HepG2 (cell line): Measurements from ENCODE around the gene SMIM22. TPM values are rescaled to one million over a fixed set of nuclear protein-coding genes. Genes with fewer than 3 reads are reported as not detected.

Experiments
- ATAC-seq: fragments of 200-7000 bp; cut with Tn5 transposase; 3 replicates; pipeline ENCODE4 v1.9.1; 2020; ENCODE audit warnings: mild to moderate bottlenecking, moderate library complexity
- BruUV-seq: library from RNA; stranded (reverse); fragments of 400-500 nt; replicated peaks from 2 replicates; lab custom pipeline; 2021; lab: Mats Ljungman, UMichigan
- CTCF ChIA-PET: fragments of 300-600 bp; formaldehyde crosslinking; extraction: SDS; loops from one replicate; lab custom pipeline; 2021; ENCODE audit warnings: low total read pairs, inconsistent platforms, low intra/inter-chr PET ratio; lab: Yijun Ruan, JAX
- POLR2A ChIA-PET: fragments of 350-600 bp; sonication (Branson Sonifier 250); formaldehyde crosslinking; loops from one replicate; lab custom pipeline; 2020; ENCODE audit warnings: antibody characterized with exemption, inconsistent platforms; lab: Yijun Ruan, JAX
- DNase-seq: peaks from one replicate; pipeline ENCODE4 v3.0.0-alpha.2; 2015; ENCODE audit warnings: low spot score
- FAIRE-seq: peaks from 3 replicates; lab custom pipeline; 2011; peaks lifted over from hg19 to GRCh38; lab: Jason Lieb, UNC
- H2AFZ ChIP-seq: one replicate; pipeline ENCODE4 v1.6.1; 2011; ENCODE audit warnings: low read length, inconsistent platforms
- H3K27ac ChIP-seq: fragments of 300-600 bp; 3 replicates; pipeline ENCODE4 v1.8.0; 2011; ENCODE audit warnings: mixed run types, mild to moderate bottlenecking, mixed read lengths, low read length, inconsistent platforms; ENCODE audit not compliant: insufficient read depth; ENCODE audit errors: extremely low read length
- H3K27me3 ChIP-seq, 2 experiments: fragments of 200-600 bp in 1 of 2; 2 replicates in 1 of 2; 3 replicates in 1 of 2; pipeline versions ENCODE4 v1.6.0 to v1.8.0; 2011; ENCODE audit warnings: low read length in 2 of 2, mild to moderate bottlenecking in 2 of 2, moderate library complexity in 2 of 2, inconsistent platforms in 1 of 2; ENCODE audit not compliant: insufficient read depth in 2 of 2, control insufficient read depth in 1 of 2
- H3K36me3 ChIP-seq, 2 experiments: fragments of 200-600 bp in 1 of 2; replicated peaks in 1 of 2; 2 replicates in 1 of 2; 3 replicates in 1 of 2; pipeline versions ENCODE4 v1.5.1 to v1.8.0; 2011; ENCODE audit warnings: low read length in 2 of 2, inconsistent platforms in 1 of 2; ENCODE audit not compliant: insufficient read depth in 2 of 2, control insufficient read depth in 1 of 2
- H3K4me1 ChIP-seq: 2 replicates; pipeline ENCODE4 v1.5.1; 2012; ENCODE audit warnings: low read length, inconsistent platforms; ENCODE audit not compliant: insufficient read depth
- H3K4me2 ChIP-seq: 2 replicates; pipeline ENCODE4 v1.6.0; 2011; ENCODE audit warnings: low read depth, low read length, inconsistent platforms
- H3K4me3 ChIP-seq, 3 experiments: fragments of 200-600 bp in 1 of 3; sonication (generic), shearing (Covaris generic) in 1 of 3; replicated peaks in 1 of 3; 2 replicates each; pipeline ENCODE4 v1.5.1; 2011 to 2016; ENCODE audit warnings: low read length in 3 of 3, inconsistent platforms in 2 of 3, low read depth in 2 of 3, mild to moderate bottlenecking in 2 of 3, control low read depth in 1 of 3, mixed read lengths in 1 of 3; ENCODE audit not compliant: insufficient read depth in 1 of 3
- H3K79me2 ChIP-seq: one replicate; pipeline ENCODE4 v1.6.1; 2011; ENCODE audit warnings: low read length, inconsistent platforms; ENCODE audit not compliant: insufficient read depth
- H3K9ac ChIP-seq: 2 replicates; pipeline ENCODE4 v1.6.0; 2011; ENCODE audit warnings: mild to moderate bottlenecking, low read depth, low read length, inconsistent platforms; ENCODE audit not compliant: insufficient read depth
- H3K9me3 ChIP-seq: 2 replicates; pipeline ENCODE4 v1.5.1; 2012; ENCODE audit warnings: mild to moderate bottlenecking, low read length
- H4K20me1 ChIP-seq: 2 replicates; pipeline ENCODE4 v1.6.0; 2011; ENCODE audit warnings: inconsistent platforms, mild to moderate bottlenecking, low read length, moderate library complexity; ENCODE audit not compliant: insufficient read depth
- BATF2 ChIP-seq: sonication (generic); formaldehyde crosslinking; IDR thresholded peaks from 2 replicates; pipeline ENCODE4 v1.8.0; 2022; ENCODE audit warnings: mild to moderate bottlenecking, missing genetic modification reagents, moderate library complexity
- ELF1 ChIP-seq: sonication (generic); formaldehyde crosslinking; IDR thresholded peaks from 2 replicates; pipeline ENCODE4 v1.4.0; 2020; ENCODE audit warnings: missing genetic modification reagents
- FOSL1 ChIP-seq: sonication (generic); formaldehyde crosslinking; IDR thresholded peaks from 2 replicates; pipeline ENCODE4 v1.9.0; 2021; ENCODE audit warnings: missing genetic modification reagents, borderline replicate concordance
- GTF3A ChIP-seq: sonication (generic); formaldehyde crosslinking; conservative IDR thresholded peaks from 2 replicates; pipeline ENCODE4 v1.4.0; 2020; ENCODE audit warnings: mild to moderate bottlenecking, missing genetic modification reagents
- HOXD1 ChIP-seq: sonication (generic); formaldehyde crosslinking; IDR thresholded peaks from 2 replicates; pipeline ENCODE4 v1.5.0; 2020; ENCODE audit warnings: missing genetic modification reagents
- KDM5B ChIP-seq: sonication (generic); formaldehyde crosslinking; IDR thresholded peaks from 2 replicates; pipeline ENCODE4 v1.4.0; 2020; ENCODE audit warnings: missing genetic modification reagents, mild to moderate bottlenecking, borderline replicate concordance
- LCORL ChIP-seq, 2 experiments: fragments of 450-650 bp in 1 of 2; sonication (generic) in 1 of 2; formaldehyde crosslinking in 1 of 2; IDR thresholded peaks; 2 replicates each; pipeline versions ENCODE4 v1.5.0 to v1.6.1; 2017 to 2020; ENCODE audit warnings: antibody characterized with exemption in 1 of 2, missing genetic modification reagents in 1 of 2
- NRL ChIP-seq: sonication (generic); formaldehyde crosslinking; IDR thresholded peaks from 2 replicates; pipeline ENCODE4 v1.5.0; 2020; ENCODE audit warnings: missing genetic modification reagents, mild to moderate bottlenecking, moderate library complexity, borderline replicate concordance
- ONECUT2 ChIP-seq: sonication (generic); formaldehyde crosslinking; IDR thresholded peaks from 2 replicates; pipeline ENCODE4 v1.4.0; 2020; ENCODE audit warnings: missing genetic modification reagents
- PHF8 ChIP-seq: sonication (generic); formaldehyde crosslinking; IDR thresholded peaks from 2 replicates; pipeline ENCODE4 v1.5.0; 2020; ENCODE audit warnings: missing genetic modification reagents
- RAD21 ChIP-seq: fragments of 450-650 bp; formaldehyde crosslinking; IDR thresholded peaks from 2 replicates; pipeline ENCODE4 v1.5.0; 2020; ENCODE audit warnings: mild to moderate bottlenecking
- RARG ChIP-seq: sonication (generic); formaldehyde crosslinking; IDR thresholded peaks from 2 replicates; pipeline ENCODE4 v1.4.0; 2020; ENCODE audit warnings: low read depth, mild to moderate bottlenecking, missing genetic modification reagents
- TFDP2 ChIP-seq: sonication (generic); formaldehyde crosslinking; IDR thresholded peaks from 2 replicates; pipeline ENCODE4 v1.4.0; 2020; ENCODE audit warnings: missing genetic modification reagents
- THYN1 ChIP-seq: sonication (generic); formaldehyde crosslinking; IDR thresholded peaks from 2 replicates; pipeline ENCODE4 v1.8.1; 2023; ENCODE audit warnings: low read depth, mild to moderate bottlenecking, moderate library complexity, missing genetic modification reagents, borderline replicate concordance
- ZBTB4 ChIP-seq: sonication (generic); formaldehyde crosslinking; IDR thresholded peaks from 2 replicates; pipeline ENCODE4 v1.4.0; 2020; ENCODE audit warnings: missing genetic modification reagents, mild to moderate bottlenecking, borderline replicate concordance
- ZC3H13 ChIP-seq: sonication (generic); formaldehyde crosslinking; IDR thresholded peaks from 2 replicates; pipeline ENCODE4 v1.8.1; 2023; ENCODE audit warnings: mild to moderate bottlenecking, missing genetic modification reagents, moderate library complexity
- ZMYM4 ChIP-seq: sonication (generic); formaldehyde crosslinking; IDR thresholded peaks from 2 replicates; pipeline ENCODE4 v1.8.1; 2023; ENCODE audit warnings: mild to moderate bottlenecking, missing genetic modification reagents
- ZNF260 ChIP-seq: sonication (generic); formaldehyde crosslinking; IDR thresholded peaks from 2 replicates; pipeline ENCODE4 v1.4.0; 2020; ENCODE audit warnings: missing genetic modification reagents, low read depth, mild to moderate bottlenecking, borderline replicate concordance
- ZNF709 ChIP-seq: sonication (generic); formaldehyde crosslinking; IDR thresholded peaks from 2 replicates; pipeline ENCODE4 v1.5.0; 2020; ENCODE audit warnings: mild to moderate bottlenecking, missing genetic modification reagents
- WGBS: methylation state at CpG from one replicate; pipeline ENCODE4 v1.1.6; 2017; ENCODE audit warnings: low lambda C conversion rate; 5-methylcytosine and 5-hydroxymethylcytosine counted together
- in situ Hi-C: cut with HindIII; loops from 2 replicates; pipeline ENCODE4 v1.10.0; 2017; ENCODE audit warnings: low pct_unique_long_range_greater_than_20kb; ENCODE audit not compliant: extremely low pct_ligation_motif_present
- intact Hi-C: fragments of 100-400 bp; cut with micrococcal nuclease; formaldehyde crosslinking; loops from one replicate; pipeline ENCODE4 v1.10.0; 2022; ENCODE audit not compliant: unreplicated experiment
- polyA plus RNA-seq, 8 experiments: library from polyadenylated mRNA; depleted of rRNA in 3 of 8; stranded (reverse) in 7 of 8; unstranded in 1 of 8; fragments of >200 nt; fragmentation: Illumina TruSeq in 4 of 8; extraction: Trizol in 4 of 8; gene quantifications; 2 replicates each; pipeline versions ENCODE4 v1.2.1 to v1.2.3, GENCODE V29; 2011 to 2016; ENCODE audit warnings: low read depth in 4 of 8, missing spikeins in 1 of 8, mixed read lengths in 1 of 8; ENCODE audit not compliant: insufficient read depth in 1 of 8
- total RNA-seq, 5 experiments: library from RNA; depleted of rRNA; stranded (reverse); fragments of >200 nt; fragmentation: Illumina TruSeq; extraction: Trizol; gene quantifications; 2 replicates each; pipeline ENCODE4 v1.2.3, GENCODE V29; 2016; ENCODE audit warnings: low read depth in 1 of 5

SMIM22 gene
- total and polyA plus RNA-seq, 2 of the 13 experiments (the other 11 are each of a cell fraction or from before 2014, with no cell fraction given), result not detected

GRCh38 chr16:4768549-4769305, 26.4 kb upstream of the SMIM22 start:
- Histone ChIP-seq H3K27me3 (no peaks in the 10 kb centered on the region; a peak in 2 of 5 replicates), H3K4me1 (peaks cover 47% of the 10 kb centered on the region), H3K36me3 (peaks cover 2 to 10% of the 10 kb centered on the region in 2 experiments; a peak in 3 of 5 replicates), H3K4me2 (peak overlapping the region; percentile 99), H2AFZ (peak overlapping the region; percentile 60), H3K4me3 (peak overlapping the region; percentile 79 to 92 (median 91)), H3K27ac (peak overlapping the region; percentile 77), H3K79me2 (peaks cover 17% of the 10 kb centered on the region), H3K9ac (peak overlapping the region; percentile 92), H3K9me3 (no peaks in the 10 kb centered on the region), H4K20me1 (no peaks in the 10 kb centered on the region)
- no TSS peak for BruUV-seq
- in situ Hi-C loops (no loop called here), intact Hi-C loops (loop anchor here (2.0 to 5.0 kb wide), 2 partner anchors 49 to 190 kb away; partner anchors contain the start of gene SEC14L5)
- peak; percentile 93 for DNase-seq
- 2% methylated on average over 32 of the region's 48 CpGs for WGBS
- peak; percentile 78 for ATAC-seq
- ChIA-PET CTCF (no interaction called here), POLR2A (interaction anchor here (0.6 to 3.1 kb wide), 20 partner anchors 11 to 266 kb away, joined by 3 to 40 read pairs (median 4); partner anchors contain the start of genes ANKS3, DNAAF8, PPL and ROGDI)
- FAIRE-seq, result peak; percentile 71
- TF ChIP-seq ONECUT2 (CRISPR knock-in tag), result no peak
- TF ChIP-seq ZNF260, result no peak
- no peak for TF ChIP-seq BATF2 (CRISPR knock-in tag)
- 0 out of 2 replicates have a peak, but pooled peaks have one; percentile 72 for TF ChIP-seq HOXD1 (CRISPR knock-in tag)
- TF ChIP-seq GTF3A, result no peak
- TF ChIP-seq FOSL1, result no peak
- no peak for TF ChIP-seq ZBTB4 (CRISPR knock-in tag)
- 0 out of 2 replicates have a peak, but pooled peaks have one; percentile 44 for TF ChIP-seq ZNF709 (CRISPR knock-in tag)
- TF ChIP-seq PHF8 (CRISPR knock-in tag), result peak; percentile 72
- TF ChIP-seq THYN1 (CRISPR knock-in tag), result no peak
- TF ChIP-seq ZMYM4 (CRISPR knock-in tag), result peak; percentile 40; the same call in 1 of the 2 replicates
- TF ChIP-seq TFDP2 (CRISPR knock-in tag), result peak; percentile 84
- TF ChIP-seq LCORL (IDR thresholded peaks at IDR 0.05), result peak; percentile 64; the same call in 1 of the 2 replicates
- TF ChIP-seq LCORL (CRISPR knock-in tag; IDR thresholded peaks at IDR 0.05), result peak; percentile 91
- peak; percentile 97 for TF ChIP-seq ELF1 (CRISPR knock-in tag)
- peak; percentile 73 for TF ChIP-seq KDM5B (CRISPR knock-in tag)
- no peak for TF ChIP-seq RARG (CRISPR knock-in tag)
- no peak for TF ChIP-seq RAD21 (CRISPR knock-in tag)
- no peak for TF ChIP-seq NRL (CRISPR knock-in tag)
- TF ChIP-seq ZC3H13 (CRISPR knock-in tag), result no peak; the same call in 1 of the 2 replicates
